ENCODE data around the gene GRK3.
"Not testable (repeated sequence)": the region's sequence is repeated elsewhere in the genome, so short reads cannot be mapped to it uniquely, and the experiment has no call there.

The GRK3 gene

GRCh38 chr22:25564320-25564978, at the start of gene GRK3:
Gene GRK3 (plus strand): TSS chr22:25564675. CDS start chr22:25565041, 366 bp downstream.
- in situ Hi-C loops (cut with MboI; ENCODE audit: low pct_unique_long_range_greater_than_20kb, low sequenced_read_pairs, unreplicated experiment), result no loop called here
- no peak for TF ChIP-seq CTCF (IDR thresholded peaks at IDR 0.05; ENCODE audit: extremely low read depth, insufficient read depth, missing control alignments)
- peak; percentile 79 for DNase-seq (ENCODE audit: low spot score)

- in situ Hi-C loops (cut with MboI; ENCODE audit: low pct_unique_long_range_greater_than_20kb, low sequenced_read_pairs, unreplicated experiment), result no loop called here
- TF ChIP-seq CTCF (IDR thresholded peaks at IDR 0.05; ENCODE audit: extremely low read depth, insufficient read depth, missing control alignments), result no peak
Observed at GRCh38 chr22:25518000-25518663, 46.3 kb upstream of the GRK3 start.

GRCh38 chr22:25525376-25525775, 39.1 kb upstream of the GRK3 start:
- no peak for TF ChIP-seq CTCF (IDR thresholded peaks at IDR 0.05; ENCODE audit: extremely low read depth, insufficient read depth, missing control alignments)
- in situ Hi-C loops (cut with MboI; ENCODE audit: low pct_unique_long_range_greater_than_20kb, low sequenced_read_pairs, unreplicated experiment), result no loop called here
- no peak for DNase-seq (ENCODE audit: low spot score)

More at GRCh38 chr22:25518000-25518663, 46.3 kb upstream of the GRK3 start:
- no peak for DNase-seq (ENCODE audit: low spot score)

GRCh38 chr22:25525804-25526584, 38.5 kb upstream of the GRK3 start:
- DNase-seq (ENCODE audit: low spot score); in situ Hi-C loops (cut with MboI; ENCODE audit: low pct_unique_long_range_greater_than_20kb, low sequenced_read_pairs, unreplicated experiment): not testable (repeated sequence)

- DNase-seq (ENCODE audit: low spot score); in situ Hi-C loops (cut with MboI; ENCODE audit: low pct_unique_long_range_greater_than_20kb, low sequenced_read_pairs, unreplicated experiment): not testable (repeated sequence)
Observed at GRCh38 chr22:25527016-25527415, 37.5 kb upstream of the GRK3 start.

- in situ Hi-C loops (cut with MboI; ENCODE audit: low pct_unique_long_range_greater_than_20kb, low sequenced_read_pairs, unreplicated experiment); DNase-seq (ENCODE audit: low spot score): not testable (repeated sequence)
Observed at GRCh38 chr22:25528068-25528467, 36.4 kb upstream of the GRK3 start.

- DNase-seq (ENCODE audit: low spot score); in situ Hi-C loops (cut with MboI; ENCODE audit: low pct_unique_long_range_greater_than_20kb, low sequenced_read_pairs, unreplicated experiment): not testable (repeated sequence)
Observed at GRCh38 chr22:25529059-25529458, 35.4 kb upstream of the GRK3 start.

GRCh38 chr22:25529541-25530137, 34.8 kb upstream of the GRK3 start:
- in situ Hi-C loops (cut with MboI; ENCODE audit: low pct_unique_long_range_greater_than_20kb, low sequenced_read_pairs, unreplicated experiment); DNase-seq (ENCODE audit: low spot score): not testable (repeated sequence)

- in situ Hi-C loops (cut with MboI; ENCODE audit: low pct_unique_long_range_greater_than_20kb, low sequenced_read_pairs, unreplicated experiment); DNase-seq (ENCODE audit: low spot score): not testable (repeated sequence)
Observed at GRCh38 chr22:25531677-25532076, 32.8 kb upstream of the GRK3 start.

Data from GM13977 (cell line).